OCI-M2 (cell line): Measurements from ENCODE around the gene ZNF488.
"Not testable (repeated sequence)": the region's sequence is repeated elsewhere in the genome, so short reads cannot be mapped to it uniquely, and the experiment has no call there.

Experiments
- DNase-seq: peaks from one replicate; lab custom pipeline; 2025; ENCODE audit not compliant: unreplicated experiment; lab: John Stamatoyannopoulos, UW

Gene ZNF488

DNA sequence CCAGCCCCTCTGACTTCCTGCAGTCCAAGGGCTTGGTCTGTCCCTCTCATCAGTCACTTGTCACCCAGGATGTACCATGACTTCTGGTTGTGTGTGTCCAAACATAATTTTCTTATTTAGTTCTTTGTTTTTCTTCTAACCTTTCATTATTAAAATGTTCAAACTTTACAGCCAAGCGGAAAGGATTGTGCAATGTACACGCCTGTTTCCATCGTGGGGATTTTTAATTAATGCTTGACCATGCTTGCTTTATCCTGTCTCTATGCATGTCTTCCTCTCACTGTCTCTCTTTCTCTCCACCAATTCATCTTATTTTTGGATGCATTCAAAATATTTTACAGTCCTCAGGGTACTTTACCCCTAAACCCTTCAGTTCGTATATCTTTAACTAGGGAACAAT, 26.2 kb upstream of the ZNF488 start:
- DNase-seq = no peak

DNA sequence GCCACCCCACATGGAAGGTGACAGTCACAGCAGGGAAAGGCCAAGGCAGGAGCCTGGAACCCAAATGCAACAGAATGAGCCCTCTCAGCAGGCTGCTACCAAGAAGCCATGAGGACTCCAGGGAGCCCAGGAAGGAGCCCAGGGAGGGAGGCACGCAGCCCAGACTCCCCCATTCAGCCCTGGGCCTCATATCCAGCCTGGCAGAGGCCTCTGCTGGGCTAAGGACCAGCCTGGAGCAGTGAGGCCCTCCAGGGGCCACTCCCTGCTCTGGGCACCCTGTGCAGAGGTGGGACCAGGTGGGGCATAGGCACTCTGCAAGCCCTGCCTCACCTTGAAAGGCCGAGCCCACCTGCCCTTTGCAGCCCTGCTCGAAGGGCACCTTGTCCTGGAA, 25.8 kb upstream of the ZNF488 start:
- no peak for DNase-seq

- DNase-seq = no peak
Measured at GRCh38 chr10:47409171-47409865, 25.2 kb upstream of the ZNF488 start.

- no peak for DNase-seq
Measured at GRCh38 chr10:47408606-47409005, 24.5 kb upstream of the ZNF488 start.

GRCh38 chr10:47406870-47407691, 23.0 kb upstream of the ZNF488 start:
- DNase-seq = no peak

DNA sequence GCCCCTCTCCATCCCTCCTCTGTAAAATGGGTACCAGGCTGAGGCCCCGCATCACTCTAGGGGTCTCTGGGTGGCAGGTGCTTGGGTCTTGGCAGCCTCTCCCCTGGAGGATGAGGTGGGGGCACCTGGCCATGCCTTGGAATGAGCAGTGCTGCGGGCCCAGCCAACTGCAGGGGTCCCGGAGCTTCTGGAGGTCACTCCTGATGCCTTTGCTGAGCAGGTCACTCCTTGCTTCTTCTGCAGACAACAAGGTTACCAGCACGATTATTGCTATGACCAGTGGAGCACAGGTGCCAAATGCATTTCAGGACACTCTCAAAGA, 22.4 kb upstream of the ZNF488 start:
- no peak for DNase-seq

DNA sequence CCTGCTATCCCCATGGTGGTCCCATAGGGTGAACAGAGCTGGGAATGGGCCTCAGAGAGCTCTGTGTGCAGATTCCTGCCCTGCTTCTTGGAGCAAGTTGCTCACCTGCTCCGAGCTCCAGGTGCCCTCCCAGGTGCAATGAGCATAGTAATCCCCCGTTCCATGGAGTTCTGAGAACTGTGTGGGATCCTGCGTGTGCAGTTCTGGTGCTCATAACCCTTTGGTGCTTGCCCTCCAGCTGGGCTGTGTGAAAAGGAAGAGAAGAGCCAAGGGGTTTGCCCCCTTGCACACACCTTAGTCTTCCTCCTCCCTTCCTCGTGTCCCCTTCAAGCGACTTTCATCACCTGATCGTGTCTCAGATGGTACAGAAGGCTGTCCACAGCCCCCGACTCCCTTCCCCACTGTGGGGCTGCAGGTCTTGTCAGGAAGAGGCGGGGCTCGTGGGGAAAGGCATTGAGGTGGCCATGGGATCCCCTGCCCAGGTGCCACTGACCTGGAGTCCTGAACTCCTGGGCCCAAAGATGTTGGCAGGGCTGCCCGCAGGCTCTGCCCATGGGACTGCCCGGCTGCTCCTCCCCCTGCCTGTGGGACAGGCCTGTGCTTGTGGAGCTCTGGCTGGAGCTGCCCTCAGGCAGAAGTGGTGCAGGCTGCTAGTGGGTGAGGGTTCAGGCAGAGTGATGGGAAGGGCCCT, 21.9 kb upstream of the ZNF488 start:
- DNase-seq = no peak

DNA sequence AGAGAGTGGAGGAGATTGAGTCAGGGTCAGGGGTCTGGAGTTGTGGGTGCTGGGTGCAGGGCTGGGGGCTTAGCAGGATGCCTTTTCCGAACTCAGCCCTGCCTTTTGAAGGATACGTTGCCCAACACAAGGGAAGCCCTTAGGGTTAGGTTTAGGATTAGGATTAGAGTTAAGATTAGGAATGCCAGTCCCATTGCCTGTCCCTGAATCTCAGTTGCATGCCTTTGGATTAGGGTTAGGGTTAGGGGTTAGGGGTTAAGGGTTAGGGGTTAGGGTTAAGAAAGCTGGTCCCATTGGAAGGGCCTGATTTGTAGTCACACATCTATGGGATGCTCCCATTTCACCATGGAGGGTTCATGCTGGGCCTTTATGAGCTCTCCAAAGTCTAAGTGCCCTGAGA, 20.8 kb upstream of the ZNF488 start:
- no peak for DNase-seq

- DNase-seq = no peak
Measured at GRCh38 chr10:47404446-47404845, 20.4 kb upstream of the ZNF488 start.

- no peak for DNase-seq
Measured at GRCh38 chr10:47403446-47404318, 19.6 kb upstream of the ZNF488 start.

- DNase-seq = no peak
Measured at GRCh38 chr10:47402641-47403301, 18.7 kb upstream of the ZNF488 start.

DNA sequence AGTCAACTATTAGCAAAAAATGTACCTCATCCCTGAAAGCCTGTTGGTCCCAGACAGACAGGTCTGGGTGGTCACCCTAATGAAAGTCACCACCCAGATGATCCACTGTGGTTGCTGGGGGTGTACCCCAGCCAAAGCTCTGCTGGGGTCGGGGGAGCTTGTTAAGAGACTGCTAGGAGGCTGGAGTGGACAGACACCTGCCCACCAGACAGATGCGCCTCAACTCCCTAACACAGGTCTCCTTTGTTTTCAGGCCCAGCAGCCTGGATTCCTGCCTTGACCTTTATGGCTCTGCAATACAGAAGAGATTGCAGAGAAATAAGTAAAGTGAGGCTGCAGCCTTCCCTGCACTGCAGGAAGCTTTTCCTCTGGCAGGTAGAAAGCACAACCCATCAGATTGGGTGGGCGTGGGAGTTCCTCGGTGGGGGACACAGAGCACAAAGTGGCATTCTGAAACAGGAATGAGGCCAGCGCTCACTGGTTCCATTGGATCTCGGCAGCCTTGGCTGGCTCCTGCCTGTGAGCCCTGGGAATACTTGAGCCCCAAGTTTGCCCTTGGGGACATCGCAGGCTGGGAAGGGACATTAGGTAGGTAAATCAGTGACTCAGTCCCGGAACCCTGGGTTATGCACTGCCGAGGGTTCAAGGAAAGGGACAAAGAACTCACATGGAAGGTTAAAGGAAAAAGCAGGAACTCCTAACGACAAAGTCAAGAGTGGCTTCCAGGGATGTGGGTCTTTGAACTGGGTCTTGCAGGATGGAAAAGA, 18.0 kb upstream of the ZNF488 start:
- no peak for DNase-seq

DNA sequence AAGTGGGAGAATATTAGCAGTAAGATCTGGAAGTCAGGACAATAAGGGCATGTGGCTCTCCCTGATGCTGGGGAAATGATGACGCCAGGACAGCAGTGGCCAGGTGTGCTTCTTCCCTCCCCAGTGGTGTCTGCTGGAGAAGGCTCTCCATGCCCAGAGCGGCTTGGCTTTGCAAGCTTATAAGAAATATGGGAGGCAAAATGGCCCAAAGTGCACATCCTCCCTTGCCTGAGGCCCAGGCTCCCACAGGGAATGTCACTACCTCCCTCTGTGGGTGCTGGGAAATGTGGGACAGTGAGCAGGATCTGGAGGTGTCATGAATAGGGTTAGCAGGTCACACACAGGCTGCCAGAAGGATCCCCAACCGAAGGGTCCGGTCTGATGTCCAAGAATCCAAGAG, 17.1 kb upstream of the ZNF488 start:
- DNase-seq = no peak

GRCh38 chr10:47400786-47401185, 16.7 kb upstream of the ZNF488 start:
- DNase-seq = no peak

GRCh38 chr10:47400251-47400650, 16.2 kb upstream of the ZNF488 start:
- DNase-seq = no peak

DNA sequence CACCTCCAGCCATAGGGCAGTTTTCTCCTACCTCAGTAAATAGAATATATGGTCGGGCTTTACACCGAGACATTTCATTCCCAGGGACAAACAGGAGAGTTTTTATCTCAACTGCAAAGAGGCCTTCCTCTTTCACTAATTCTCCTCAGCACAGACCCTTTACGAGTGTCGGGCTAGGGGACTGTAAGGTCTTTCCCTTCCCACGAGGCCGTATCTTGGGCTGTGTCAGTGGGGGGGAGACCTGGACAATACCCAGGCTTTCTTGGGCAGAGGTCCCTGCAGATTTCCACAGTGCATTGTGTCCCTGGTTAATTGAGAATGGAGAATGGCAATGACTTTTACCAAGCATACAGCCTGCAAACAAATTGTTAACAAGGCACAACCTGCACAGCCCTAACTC, 13.2 kb upstream of the ZNF488 start:
- no peak for DNase-seq

GRCh38 chr10:47396311-47396717, 12.2 kb upstream of the ZNF488 start:
- no peak for DNase-seq

DNA sequence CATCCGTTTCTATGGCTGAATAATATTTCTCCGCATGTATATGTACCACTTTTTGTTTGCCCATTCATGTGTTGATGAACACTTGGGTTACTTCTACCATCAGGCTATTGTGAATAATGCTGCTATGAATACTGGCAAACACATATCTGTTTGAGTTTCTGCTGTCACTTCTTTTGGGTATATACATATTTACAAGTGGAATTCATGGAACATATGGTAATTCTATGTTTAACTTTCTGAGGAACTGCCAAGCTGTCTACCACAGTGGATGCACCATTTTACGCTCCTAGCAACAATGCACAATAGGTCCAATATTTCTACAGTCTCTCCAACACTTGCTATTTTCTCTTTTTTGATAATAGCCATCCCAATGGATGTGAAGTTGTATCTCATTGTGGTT, 5.5 kb upstream of the ZNF488 start:
- DNase-seq = no peak

- no peak for DNase-seq
Measured at GRCh38 chr10:47388879-47389278, 4.8 kb upstream of the ZNF488 start.

DNA sequence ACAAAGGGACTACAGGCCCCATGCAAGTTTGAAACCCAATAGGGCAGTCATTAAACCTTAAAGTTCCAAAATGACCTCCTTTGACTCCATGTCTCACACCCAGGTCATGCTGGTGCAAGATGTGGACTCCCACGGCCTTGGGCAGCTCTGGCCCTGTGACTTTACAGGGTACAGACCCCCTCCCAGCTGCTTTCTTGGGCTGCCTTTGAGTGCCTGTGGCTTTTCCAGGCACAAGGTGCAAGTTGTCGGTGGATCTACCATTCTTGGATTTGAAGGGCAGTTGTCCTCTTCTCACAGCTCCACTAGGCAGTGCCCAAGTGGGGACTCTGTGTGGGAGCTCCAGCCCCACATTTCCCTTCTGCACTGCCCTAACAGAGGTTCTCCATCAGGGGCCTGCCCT, 2.0 kb upstream of the ZNF488 start:
- DNase-seq = not testable (repeated sequence)
